ENCODE measurements around the gene TACSTD2.
"Not testable (repeated sequence)": the region's sequence is repeated elsewhere in the genome, so short reads cannot be mapped to it uniquely, and the experiment has no call there.

The TACSTD2 gene

GRCh38 chr1:58555393-58555792, 21.7 kb downstream of the TACSTD2 start:
- no peak for DNase-seq

DNA sequence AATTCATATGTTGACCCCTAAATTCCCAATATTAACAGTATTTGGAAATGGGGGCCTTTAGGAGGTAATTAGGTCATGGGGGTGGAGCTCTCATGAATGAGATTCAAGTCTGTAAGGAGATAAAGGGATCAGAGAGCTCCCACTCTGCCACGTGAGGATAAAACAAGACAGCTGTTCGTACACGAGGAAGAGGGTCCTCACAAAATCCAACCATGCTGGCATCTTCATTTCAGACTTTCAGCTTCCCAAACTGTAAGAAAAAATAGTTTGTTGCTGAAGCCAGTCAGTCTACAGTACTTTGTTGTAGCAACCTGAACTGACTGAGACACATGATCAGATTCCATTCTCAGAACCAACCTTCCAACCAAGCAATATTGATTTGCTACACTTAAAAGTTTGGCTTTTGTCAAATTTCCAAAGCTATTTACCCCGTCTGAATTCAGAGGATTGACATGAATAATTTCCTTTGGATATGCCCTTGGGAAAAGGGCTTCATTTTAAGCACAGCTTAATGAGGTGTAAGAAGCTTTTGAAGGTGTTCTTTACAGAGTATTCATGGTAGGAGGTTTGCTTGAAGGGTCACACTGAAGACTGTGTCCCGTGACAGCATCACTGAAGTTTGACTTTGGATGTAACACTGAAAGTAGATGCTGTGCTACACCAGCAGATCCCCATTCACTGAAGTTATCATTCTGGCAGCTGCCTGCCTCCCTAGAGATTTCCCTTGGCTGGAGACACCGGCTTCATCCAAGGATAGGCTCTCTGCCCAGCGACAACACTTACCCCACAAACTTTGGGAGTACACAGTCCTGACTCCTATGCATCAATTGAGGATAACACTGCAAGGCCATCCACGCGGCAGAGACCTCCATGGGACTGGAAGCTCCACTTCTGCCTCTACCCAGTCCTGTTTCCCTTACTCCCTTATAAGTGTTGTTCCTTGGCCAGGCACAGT, 25.6 kb downstream of the TACSTD2 start:
- no peak for DNase-seq

GRCh38 chr1:58549291-58549690, 27.8 kb downstream of the TACSTD2 start:
- DNase-seq, result not testable (repeated sequence)

GRCh38 chr1:58548371-58548770, 28.7 kb downstream of the TACSTD2 start:
- no peak for DNase-seq

GRCh38 chr1:58546520-58547308, 30.3 kb downstream of the TACSTD2 start, which contains the start of gene OMA1:
OMA1 (minus strand) TSS chr1:58546726; CDS start chr1:58539294, 7,432 bp downstream.
- peak; percentile 88 to 92 for DNase-seq

- DNase-seq, result peak; percentile 35 to 69
Measured at GRCh38 chr1:58545591-58546519, 31.2 kb downstream of the TACSTD2 start.

- DNase-seq, result no peak
Measured at GRCh38 chr1:58543260-58543659, 33.8 kb downstream of the TACSTD2 start.

- DNase-seq, result no peak
Measured at GRCh38 chr1:58539553-58539952, 37.5 kb downstream of the TACSTD2 start.

- no peak for DNase-seq
Measured at GRCh38 chr1:58538821-58539220, 38.2 kb downstream of the TACSTD2 start.

GRCh38 chr1:58531842-58532241, 45.2 kb downstream of the TACSTD2 start:
- not testable (repeated sequence) for DNase-seq

- no peak for DNase-seq
Measured at GRCh38 chr1:58529284-58529683, 47.8 kb downstream of the TACSTD2 start.

- DNase-seq, result no peak
Measured at GRCh38 chr1:58528518-58528917, 48.5 kb downstream of the TACSTD2 start.

Data from NCI-H187 (cell line).